NCI-H1417 treated with DMSO at 0.1 percent for 48 hours (cell line): Measurements from ENCODE around the gene DOCK6.

Source experiments
- DNase-seq: peaks from one replicate; lab custom pipeline; 2025; lab: John Stamatoyannopoulos, UW

The DOCK6 gene, protein sequence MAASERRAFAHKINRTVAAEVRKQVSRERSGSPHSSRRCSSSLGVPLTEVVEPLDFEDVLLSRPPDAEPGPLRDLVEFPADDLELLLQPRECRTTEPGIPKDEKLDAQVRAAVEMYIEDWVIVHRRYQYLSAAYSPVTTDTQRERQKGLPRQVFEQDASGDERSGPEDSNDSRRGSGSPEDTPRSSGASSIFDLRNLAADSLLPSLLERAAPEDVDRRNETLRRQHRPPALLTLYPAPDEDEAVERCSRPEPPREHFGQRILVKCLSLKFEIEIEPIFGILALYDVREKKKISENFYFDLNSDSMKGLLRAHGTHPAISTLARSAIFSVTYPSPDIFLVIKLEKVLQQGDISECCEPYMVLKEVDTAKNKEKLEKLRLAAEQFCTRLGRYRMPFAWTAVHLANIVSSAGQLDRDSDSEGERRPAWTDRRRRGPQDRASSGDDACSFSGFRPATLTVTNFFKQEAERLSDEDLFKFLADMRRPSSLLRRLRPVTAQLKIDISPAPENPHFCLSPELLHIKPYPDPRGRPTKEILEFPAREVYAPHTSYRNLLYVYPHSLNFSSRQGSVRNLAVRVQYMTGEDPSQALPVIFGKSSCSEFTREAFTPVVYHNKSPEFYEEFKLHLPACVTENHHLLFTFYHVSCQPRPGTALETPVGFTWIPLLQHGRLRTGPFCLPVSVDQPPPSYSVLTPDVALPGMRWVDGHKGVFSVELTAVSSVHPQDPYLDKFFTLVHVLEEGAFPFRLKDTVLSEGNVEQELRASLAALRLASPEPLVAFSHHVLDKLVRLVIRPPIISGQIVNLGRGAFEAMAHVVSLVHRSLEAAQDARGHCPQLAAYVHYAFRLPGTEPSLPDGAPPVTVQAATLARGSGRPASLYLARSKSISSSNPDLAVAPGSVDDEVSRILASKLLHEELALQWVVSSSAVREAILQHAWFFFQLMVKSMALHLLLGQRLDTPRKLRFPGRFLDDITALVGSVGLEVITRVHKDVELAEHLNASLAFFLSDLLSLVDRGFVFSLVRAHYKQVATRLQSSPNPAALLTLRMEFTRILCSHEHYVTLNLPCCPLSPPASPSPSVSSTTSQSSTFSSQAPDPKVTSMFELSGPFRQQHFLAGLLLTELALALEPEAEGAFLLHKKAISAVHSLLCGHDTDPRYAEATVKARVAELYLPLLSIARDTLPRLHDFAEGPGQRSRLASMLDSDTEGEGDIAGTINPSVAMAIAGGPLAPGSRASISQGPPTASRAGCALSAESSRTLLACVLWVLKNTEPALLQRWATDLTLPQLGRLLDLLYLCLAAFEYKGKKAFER (N-terminal part only)

DNA sequence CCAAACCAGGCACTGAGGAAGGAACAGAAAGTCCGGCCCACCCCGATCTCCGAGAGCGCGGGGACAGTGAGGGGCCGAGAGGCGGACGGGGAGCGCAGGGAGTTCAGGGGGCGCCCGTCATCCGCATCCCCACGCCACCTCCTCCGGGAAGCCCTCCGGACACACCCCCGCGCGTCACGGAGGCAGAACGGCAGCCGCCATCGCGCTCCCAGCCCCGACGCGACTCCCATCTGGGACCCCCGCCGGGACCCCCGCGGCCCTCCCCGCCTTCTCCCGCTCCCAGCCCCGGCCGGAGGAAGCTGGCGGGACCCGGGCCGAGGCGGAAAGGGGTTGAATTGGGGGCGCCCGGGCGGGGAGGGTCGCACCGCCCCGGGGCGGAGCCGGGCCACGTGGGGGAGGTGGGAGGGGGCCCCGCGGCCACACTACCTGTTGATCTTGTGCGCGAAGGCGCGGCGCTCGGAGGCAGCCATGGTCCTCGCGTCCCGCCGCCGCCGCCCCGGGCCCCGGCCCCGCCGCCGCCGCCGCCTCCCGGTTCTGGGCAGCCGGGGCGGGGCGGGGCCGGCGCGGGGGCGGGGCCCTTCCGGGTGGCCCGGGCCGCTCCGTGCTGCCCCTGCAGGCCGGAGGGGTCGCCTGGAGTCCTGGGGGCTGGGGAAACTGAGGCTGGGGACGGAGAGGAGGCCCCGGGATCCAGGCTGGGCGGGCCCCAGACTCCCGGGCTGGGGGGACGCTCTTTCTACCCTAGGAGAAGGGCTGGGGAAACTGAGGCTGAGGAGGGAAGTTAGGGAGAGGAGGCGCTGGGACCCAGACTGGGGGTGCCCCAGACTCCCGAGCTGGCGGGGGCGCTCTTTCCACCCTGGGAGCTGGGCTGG, at the start of gene DOCK6:
TSS of gene DOCK6 (minus strand) at position 554 of the 869 bp plus-strand sequence. CDS start at position 470, 84 bp downstream.
- no peak for DNase-seq

DNA sequence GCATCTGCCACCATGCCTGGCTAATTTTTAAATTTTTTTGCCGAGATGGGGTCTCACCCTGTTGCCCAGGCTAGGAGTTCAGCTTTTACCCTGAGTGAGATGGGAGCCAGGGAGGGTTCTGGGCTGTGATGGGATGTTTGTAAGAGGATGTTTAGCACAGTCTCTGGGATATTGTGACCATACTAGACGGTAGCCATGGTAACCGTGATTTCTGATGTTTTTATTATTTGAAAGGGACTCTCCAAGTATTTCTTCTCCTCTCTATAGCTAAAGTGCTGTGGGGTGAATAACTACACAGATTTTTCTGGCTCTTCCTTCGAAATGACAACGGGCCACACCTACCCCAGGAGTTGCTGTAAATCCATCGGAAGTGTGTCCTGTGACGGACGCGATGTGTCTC, 44.0 kb upstream of the DOCK6 start:
- no peak for DNase-seq

GRCh38 chr19:11304936-11305335, 42.6 kb upstream of the DOCK6 start:
- DNase-seq = no peak

DNA sequence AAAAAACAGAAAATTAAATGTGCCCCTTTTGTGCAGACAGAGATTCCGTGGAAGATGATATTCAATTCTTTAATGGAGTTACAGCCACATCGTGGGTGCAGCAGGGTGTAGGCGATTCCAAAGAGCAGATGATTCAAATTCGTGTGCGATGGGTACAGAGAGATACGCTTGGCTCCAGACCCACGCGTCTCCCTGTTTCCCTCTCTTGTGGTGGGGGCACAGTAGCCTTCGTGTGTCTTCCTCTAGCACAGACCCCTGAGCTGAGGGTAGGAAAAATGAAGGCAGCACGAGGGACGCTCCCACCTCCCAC, 38.4 kb upstream of the DOCK6 start:
- no peak for DNase-seq

DNA sequence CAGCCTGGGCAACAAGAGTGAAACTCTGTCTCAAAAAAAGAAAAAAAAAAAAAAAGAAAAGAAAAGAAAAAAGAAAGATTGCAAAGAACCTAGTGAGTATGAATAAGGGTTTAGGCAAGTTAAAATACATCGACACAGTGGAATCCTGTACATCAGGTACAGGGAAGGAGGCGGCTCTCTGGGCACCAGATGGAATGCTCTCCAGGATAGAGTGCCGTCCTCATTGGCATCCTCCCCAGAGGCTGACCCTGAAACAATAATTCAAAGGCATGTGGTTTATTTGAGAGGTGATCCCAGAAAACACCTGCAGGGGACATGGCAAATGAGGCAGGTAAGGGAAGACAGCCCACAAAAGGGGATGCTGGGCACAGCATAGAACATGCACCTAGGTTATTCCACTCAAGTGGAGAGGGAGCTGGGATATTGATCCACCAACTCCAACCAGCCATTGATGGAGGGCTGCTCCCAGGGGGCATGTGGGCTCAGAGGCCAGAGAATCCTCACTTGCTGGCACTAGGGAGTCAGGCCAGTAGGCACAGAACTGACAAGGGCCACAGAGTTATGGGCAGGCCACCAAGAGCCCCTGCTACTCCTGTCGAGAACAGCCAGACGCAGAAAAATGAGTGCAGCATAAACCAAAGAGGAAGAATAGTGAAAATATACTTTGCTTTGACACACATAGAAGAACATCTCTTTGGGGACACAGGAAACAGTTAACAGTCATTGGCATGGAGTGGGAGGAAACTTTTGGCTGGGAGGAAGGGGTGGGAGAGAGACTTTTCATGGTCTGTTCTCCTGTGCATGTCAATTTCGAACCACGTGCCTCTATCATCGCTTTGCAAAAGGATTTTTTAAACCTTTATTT, 37.9 kb upstream of the DOCK6 start:
- no peak for DNase-seq

GRCh38 chr19:11296264-11296663, 33.9 kb upstream of the DOCK6 start:
- no peak for DNase-seq

- DNase-seq = no peak
These were observed 33.4 kb upstream of the DOCK6 start, which contains the start of gene TSPAN16 for GRCh38 chr19:11295665-11296245. Gene TSPAN16, plus strand, starts transcription at chr19:11296160. Its CDS starts 138 bp downstream, at chr19:11296298.

- DNase-seq = no peak
These were observed 32.9 kb upstream of the DOCK6 start for GRCh38 chr19:11295180-11295579.

GRCh38 chr19:11293433-11294389, 31.4 kb upstream of the DOCK6 start:
- peak; percentile 42 for DNase-seq

GRCh38 chr19:11291991-11292390, 29.7 kb upstream of the DOCK6 start:
- DNase-seq = no peak

DNA sequence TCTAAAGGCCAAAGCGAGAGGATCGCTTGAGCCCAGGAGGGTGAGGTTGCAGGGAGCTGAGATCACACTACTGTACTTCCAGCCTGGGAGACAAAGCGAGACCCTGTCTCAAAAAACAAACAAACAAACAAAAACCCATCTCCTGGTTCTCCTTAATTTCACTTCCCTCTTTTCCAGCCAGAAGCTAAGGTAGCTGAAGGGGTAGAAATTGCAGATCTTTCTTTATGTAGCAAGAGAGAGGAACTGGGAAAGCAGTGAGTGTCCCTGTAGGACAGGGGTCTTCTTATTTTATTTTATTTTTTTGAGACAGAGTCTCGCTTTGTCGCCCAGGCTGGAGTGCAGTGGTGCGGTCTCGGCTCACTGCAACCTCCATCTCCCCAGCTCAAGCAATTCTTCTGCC, 29.1 kb upstream of the DOCK6 start:
- no peak for DNase-seq

DNA sequence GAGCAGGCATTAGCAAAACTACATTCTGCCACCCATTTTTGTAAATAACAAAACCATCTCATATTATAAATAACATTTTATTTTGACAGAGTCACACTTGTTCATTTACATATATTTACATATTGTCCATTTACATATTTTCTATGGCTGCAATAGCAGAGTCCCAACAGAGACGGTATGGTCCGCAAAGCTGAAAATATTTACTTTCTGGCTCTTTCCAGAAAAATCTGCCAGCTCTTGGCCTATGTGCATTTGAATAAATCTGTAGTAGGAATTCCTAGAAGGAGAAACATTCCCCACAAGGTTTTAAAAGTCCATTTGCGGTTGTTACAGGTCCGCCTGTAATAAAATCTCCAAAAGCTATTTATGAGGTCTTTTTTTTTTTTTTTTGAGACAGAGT, 27.9 kb upstream of the DOCK6 start:
- no peak for DNase-seq

DNA sequence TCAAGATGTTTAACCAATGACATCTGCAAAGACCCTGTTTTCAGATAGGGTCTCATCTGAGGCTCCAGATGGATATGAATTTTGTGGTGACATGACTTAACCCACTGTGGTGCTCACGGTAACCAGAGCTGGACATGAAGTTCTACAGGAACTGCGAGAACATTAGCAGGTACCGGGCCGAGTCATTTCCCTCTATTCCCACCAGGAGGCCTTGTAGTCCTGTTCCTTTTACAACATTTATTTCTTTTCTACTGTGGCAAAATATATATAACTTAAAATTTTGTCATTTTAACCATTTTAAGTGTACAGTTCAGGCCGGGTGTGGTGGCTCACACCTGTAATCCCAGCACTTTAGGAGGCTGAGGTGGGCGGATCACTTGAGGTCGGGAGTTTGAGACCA, 26.0 kb upstream of the DOCK6 start:
- no peak for DNase-seq

- no peak for DNase-seq
These were observed 24.1 kb upstream of the DOCK6 start for GRCh38 chr19:11286312-11286974.

DNA sequence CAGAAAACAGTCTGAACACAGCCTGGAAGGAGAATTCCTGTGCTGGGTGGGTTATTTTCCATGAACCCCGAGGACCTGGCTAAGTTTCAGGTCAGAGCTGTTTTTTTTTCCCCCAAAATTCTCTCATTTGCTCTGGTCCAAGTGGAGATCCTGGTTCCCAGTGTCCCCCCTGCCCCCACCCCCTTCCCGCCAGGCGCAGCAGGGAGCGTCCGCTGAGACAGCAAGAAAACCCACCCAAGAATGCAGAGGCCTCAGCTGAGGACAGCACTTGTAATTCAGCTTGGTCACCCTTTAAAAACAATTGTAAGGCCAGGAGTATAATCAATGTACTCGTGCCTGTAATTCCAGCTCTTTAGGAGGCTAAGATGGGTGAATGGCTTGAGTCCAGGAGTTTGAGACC, 22.2 kb upstream of the DOCK6 start:
- DNase-seq = no peak

DNA sequence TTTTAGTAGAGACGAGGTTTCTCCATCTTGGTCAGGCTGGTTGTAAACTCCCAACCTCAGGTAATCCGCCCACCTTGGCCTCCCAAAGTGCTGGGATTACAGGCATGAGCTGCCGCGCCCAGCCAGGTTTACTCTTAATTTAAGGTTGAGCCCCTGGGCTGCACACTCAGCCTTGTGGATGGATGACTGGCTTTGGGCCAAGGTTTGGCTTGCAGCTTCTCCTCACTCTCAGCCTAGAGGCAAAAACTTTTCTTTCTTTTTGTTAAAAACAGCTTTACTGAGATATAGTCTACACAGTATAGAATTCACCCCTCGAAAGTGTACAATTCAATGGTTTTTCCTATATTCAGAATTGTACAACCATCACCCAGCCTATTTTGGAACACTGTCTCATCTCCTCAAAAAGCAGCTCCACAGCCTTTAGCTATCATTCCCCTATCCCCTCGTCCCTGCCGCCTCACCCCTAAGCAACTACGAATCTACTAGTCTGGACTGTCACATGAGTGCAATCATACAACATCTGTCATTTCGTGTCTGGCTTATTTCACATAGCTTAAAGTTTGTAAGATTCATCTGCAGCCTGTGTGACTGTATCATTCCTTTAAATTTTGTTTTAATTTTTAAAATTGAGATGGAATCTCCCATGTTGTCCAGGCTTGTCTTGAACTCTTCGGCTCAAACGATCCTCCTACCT, 19.2 kb upstream of the DOCK6 start:
- DNase-seq = no peak

DNA sequence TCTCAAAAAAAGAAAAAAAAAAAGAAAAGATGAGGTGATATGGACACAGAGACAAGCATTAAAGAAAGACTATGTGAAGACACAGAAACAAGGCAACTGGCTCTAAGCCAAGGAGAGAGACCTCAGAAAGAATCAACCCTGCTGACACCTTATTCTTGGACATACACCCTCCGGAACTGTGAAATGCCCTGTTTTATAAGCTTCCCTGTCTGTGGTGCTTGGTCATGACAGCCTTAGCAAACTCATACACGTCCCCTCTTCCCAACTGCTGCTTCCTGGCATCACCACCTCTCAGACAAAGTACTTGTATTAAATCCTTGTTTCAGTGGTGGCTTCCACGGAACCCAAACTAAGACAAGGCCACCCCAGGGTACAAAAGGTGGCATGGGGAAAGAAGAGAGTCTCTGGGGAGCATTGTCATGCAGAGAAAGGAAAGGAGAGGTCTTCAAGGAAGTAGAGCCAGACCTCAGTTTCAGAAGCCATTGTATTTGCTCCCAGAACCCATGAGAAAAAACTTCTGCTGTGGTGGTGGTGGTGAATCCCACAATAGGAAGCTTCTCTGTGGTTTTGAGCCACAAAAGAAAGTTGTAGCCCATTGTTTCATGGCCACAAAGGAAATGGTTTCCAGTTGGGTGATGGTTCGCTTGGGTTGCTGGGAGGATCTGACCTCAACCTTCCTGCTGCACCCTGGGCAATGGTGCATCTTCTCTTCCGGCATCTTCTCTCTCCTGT, 17.3 kb upstream of the DOCK6 start:
- DNase-seq = no peak
